ENCODE measurements around the gene ARHGEF28.

Gene ARHGEF28

DNA sequence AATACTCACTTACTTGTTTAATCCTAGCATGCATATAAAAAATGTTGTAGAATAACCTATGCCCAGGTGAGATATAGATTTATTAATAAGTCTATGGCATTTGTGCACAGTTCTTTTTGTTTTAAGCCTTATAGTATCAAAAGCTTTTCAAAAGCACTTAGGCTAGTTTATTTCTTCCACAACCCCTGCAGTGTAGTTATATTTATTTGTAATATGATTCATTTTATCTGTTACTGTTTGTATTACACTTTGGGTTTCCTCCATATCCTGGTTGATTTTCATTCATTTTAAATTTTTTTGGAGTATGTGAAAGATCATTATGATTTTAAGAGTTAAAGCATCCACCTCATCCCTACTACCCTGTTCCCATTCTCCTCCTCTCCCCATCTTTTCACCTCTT lies 18.8 kb upstream of the ARHGEF28 start:
- peaks cover 6% of the 10 kb centered on the region for H3K27me3 ChIP-seq (ENCODE audit: insufficient read depth, low read length)
- H3K4me1 ChIP-seq (ENCODE audit: insufficient read depth, low read length) = no peaks in the 10 kb centered on the region
- H3K4me3 ChIP-seq (ENCODE audit: low read length) = no peak overlapping the region
- H3K36me3 ChIP-seq (ENCODE audit: insufficient read depth, low read length) = no peaks in the 10 kb centered on the region
- no peaks in the 10 kb centered on the region for H3K9me3 ChIP-seq (ENCODE audit: low read length)
- H2AFZ ChIP-seq (ENCODE audit: low read depth, low read length) = no peak overlapping the region

DNA sequence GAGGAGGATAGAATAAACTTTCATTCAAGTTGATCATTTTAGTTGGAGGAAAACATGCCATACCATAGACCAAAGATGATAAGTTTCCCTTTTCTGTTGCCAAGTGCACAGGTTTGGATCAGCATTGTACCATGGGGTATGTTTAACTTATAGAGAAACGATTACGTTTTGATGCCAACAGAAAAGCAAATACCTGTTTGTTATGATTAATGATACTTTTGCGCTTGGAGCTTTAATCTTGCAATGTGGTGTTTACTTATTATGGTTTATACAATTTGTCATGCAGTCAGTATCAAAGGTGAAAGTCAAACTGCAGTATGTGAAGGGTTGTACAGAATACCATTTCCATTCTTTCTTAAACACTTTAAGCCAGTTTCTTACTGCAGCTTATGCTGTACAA lies 13.2 kb upstream of the ARHGEF28 start:
- H3K4me1 ChIP-seq (ENCODE audit: insufficient read depth, low read length) = no peaks in the 10 kb centered on the region

DNA sequence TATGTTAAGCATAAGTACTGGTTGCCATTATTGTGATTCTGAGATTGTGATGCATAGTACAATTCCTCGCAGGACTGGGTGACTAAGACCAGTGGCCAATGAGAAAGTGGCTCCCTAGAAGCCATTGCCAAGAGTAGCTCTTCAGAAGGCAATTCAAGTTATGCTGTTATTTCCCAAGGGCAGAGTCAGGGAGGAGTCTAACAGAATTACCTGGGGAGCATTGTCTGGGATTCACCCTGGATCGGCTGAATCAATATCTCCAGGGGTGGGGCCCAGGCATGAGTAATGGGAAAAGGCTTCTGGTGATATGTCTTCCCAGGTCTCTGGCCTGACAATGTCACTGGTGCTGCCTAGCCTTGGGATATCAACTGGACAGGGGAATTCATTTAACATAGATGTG lies 10.9 kb upstream of the ARHGEF28 start:
- no peaks in the 10 kb centered on the region for H3K4me1 ChIP-seq (ENCODE audit: insufficient read depth, low read length)
- H3K36me3 ChIP-seq (ENCODE audit: insufficient read depth, low read length) = no peaks in the 10 kb centered on the region
- H3K9me3 ChIP-seq (ENCODE audit: low read length) = no peaks in the 10 kb centered on the region
- no peak overlapping the region for H2AFZ ChIP-seq (ENCODE audit: low read depth, low read length)
- H3K27me3 ChIP-seq (ENCODE audit: insufficient read depth, low read length) = peaks cover 25% of the 10 kb centered on the region
- H3K4me3 ChIP-seq (ENCODE audit: low read length) = no peak overlapping the region

More for the DNA sequence above, 13.2 kb upstream of the ARHGEF28 start:
- Histone ChIP-seq H3K36me3 (ENCODE audit: insufficient read depth, low read length) (no peaks in the 10 kb centered on the region), H2AFZ (ENCODE audit: low read depth, low read length) (no peak overlapping the region), H3K4me3 (ENCODE audit: low read length) (no peak overlapping the region), H3K9me3 (ENCODE audit: low read length) (no peaks in the 10 kb centered on the region), H3K27me3 (ENCODE audit: insufficient read depth, low read length) (peaks cover 15% of the 10 kb centered on the region)

DNA sequence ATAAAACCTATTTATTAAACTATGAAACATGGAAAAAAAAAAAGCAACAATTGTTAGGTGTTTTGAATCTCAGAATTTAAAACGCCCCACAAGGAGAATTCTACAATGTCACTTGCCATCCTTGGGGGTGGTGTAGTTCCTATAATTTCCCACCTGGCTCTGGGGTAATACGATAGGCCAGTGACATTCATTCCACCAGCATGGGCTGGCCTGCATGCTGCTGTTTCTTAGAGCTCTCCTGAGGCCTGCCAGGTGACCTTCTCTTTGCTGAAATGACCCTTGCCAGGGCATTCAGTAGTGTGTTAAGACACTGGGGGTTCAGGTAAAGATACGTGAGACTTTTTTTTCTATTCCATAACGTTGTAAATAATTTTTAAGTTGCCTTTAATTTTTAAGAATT lies 10.0 kb upstream of the ARHGEF28 start:
- Histone ChIP-seq H3K9me3 (ENCODE audit: low read length) (no peaks in the 10 kb centered on the region), H3K36me3 (ENCODE audit: insufficient read depth, low read length) (no peaks in the 10 kb centered on the region), H2AFZ (ENCODE audit: low read depth, low read length) (no peak overlapping the region), H3K27me3 (ENCODE audit: insufficient read depth, low read length) (peaks cover 33% of the 10 kb centered on the region), H3K4me1 (ENCODE audit: insufficient read depth, low read length) (no peaks in the 10 kb centered on the region), H3K4me3 (ENCODE audit: low read length) (no peak overlapping the region)

DNA sequence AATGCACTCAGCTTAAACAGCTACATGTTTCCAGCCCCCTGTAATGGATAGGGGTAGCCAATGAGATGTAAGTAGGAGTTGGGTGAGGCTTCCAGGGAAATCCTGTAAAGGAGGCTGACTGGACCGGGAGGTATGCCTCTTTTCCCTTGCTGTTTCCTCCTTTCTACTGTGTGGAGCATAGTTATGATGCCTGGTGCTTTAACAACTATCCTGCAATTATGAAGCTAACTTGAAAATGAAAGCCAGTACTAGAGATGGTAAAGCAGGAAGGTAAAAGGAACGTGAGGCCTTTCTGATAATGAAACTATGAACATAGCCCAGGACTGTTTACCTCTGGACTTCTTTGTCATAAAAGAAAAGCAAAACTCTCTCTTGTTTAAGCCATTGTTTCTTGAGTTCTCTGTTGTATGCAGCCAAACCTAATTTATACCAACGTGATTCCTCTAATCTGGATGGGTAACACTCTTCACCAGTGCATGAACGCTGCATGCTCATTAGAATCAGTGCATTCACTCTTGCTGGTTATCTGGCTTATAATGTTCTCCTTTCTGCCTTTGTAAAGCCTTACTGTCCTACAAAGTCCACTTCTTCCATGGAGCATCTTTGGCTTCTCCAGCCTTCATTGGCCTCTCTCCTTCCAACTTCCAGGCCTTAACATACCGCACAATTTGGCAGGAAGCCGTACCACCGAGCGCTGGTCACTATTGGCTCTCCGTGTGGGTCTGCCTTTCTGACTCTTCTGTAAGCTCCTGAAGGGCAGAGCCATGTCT lies 8.3 kb upstream of the ARHGEF28 start:
- H3K9me3 ChIP-seq (ENCODE audit: low read length) = no peaks in the 10 kb centered on the region
- no peaks in the 10 kb centered on the region for H3K4me1 ChIP-seq (ENCODE audit: insufficient read depth, low read length)
- no peak overlapping the region for H3K4me3 ChIP-seq (ENCODE audit: low read length)
- no peak overlapping the region for H2AFZ ChIP-seq (ENCODE audit: low read depth, low read length)
- H3K27me3 ChIP-seq (ENCODE audit: insufficient read depth, low read length) = peaks cover 31% of the 10 kb centered on the region
- H3K36me3 ChIP-seq (ENCODE audit: insufficient read depth, low read length) = no peaks in the 10 kb centered on the region

DNA sequence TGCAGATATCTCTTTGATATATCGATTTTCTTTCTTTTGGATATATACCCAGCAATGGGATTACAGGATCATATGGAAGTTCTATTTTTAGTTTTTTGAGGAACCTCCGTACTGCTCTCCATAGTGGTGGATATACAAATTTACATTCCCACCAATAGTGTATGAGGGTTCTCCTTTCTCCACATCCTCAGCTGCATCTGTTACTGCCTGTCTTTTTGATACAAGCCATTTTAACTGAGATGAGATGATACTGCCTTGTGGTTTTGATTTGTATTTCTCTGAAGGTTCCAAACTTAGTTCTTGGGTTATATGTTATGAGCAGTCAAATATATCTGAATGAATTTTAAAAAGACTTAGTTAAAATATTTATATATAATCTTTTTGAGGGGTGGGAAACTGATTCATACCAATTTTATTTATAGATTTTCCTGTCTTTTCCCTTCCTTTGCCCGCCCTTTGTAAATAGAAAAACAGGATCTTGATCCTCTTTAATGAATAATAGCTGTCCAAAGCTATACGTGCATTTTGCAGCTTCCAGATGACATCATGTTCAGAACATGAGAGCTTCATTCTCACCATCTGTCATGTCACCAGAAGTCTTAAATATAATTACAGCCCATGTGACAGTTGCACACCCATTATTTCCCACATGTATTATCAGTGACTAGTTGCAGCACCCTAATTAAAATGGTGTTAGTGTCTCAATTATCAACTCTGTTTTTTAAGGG lies 6.2 kb upstream of the ARHGEF28 start:
- Histone ChIP-seq H3K27me3 (ENCODE audit: insufficient read depth, low read length) (peaks cover 43% of the 10 kb centered on the region), H3K4me1 (ENCODE audit: insufficient read depth, low read length) (no peaks in the 10 kb centered on the region), H3K36me3 (ENCODE audit: insufficient read depth, low read length) (no peaks in the 10 kb centered on the region), H3K4me3 (ENCODE audit: low read length) (no peak overlapping the region), H3K9me3 (ENCODE audit: low read length) (no peaks in the 10 kb centered on the region), H2AFZ (ENCODE audit: low read depth, low read length) (no peak overlapping the region)

DNA sequence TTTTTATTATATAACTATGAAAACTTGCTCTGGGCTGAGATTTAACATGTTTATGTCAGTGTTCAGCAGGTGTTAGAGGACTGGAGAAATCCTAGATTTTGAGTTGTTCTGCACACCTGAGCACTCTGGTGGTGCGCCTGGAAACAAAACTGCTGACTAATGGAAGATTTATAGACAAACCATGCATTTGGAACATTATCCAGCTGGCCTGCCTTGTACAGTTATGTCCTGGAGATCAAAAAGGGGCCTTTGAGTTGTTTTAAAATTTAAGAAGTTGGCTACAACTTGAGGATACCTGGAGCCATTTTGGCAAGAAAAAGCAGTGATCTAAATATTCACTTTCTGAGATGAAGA lies 5.7 kb upstream of the ARHGEF28 start:
- Histone ChIP-seq H3K36me3 (ENCODE audit: insufficient read depth, low read length) (no peaks in the 10 kb centered on the region), H2AFZ (ENCODE audit: low read depth, low read length) (no peak overlapping the region), H3K4me3 (ENCODE audit: low read length) (no peak overlapping the region), H3K27me3 (ENCODE audit: insufficient read depth, low read length) (peaks cover 48% of the 10 kb centered on the region), H3K9me3 (ENCODE audit: low read length) (no peaks in the 10 kb centered on the region), H3K4me1 (ENCODE audit: insufficient read depth, low read length) (no peaks in the 10 kb centered on the region)

DNA sequence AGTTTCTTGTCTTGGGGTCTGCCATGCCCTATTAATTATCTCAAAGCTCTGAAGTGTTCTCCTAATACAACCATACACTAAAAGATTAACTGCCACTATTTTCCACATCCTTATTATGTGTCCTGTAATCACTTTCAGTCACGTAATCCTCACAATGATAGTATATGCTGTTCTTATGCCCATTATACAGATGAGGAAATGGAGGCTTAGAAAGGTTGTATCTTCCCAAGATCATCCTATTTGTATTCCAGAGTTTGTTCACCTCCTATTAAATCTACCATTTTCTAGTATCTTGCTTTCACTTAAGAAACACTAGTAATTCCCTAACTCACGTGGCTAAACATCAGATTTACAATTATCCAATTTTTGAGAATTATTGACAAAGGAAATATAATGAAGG lies 2.9 kb upstream of the ARHGEF28 start:
- H3K9me3 ChIP-seq (ENCODE audit: low read length) = no peaks in the 10 kb centered on the region

DNA sequence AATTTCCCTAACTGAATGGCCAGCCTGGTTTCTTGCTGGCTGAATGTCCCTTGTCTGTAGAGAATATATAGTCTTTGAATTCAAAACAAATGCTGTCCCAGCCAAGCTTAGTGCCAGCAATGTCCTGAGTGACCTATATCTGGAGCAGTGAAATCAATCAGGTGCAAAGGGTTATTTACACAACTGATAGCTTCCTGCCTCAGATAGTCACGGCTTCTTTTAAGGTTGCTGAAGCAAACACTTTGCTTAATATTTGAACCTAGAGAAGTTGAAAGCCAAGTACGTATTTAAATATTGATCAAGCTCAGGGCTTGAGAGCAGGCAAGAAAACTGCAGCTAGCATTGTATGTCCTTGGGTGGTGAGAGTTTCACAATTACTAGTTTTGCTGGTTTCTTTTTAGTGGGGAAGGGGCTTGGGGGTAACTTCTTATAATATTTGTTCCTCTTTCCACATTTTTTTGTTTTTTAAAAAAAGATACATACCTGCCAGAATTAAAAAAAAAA lies 2.0 kb upstream of the ARHGEF28 start:
- peaks cover 7% of the 10 kb centered on the region for H3K4me1 ChIP-seq (ENCODE audit: insufficient read depth, low read length)
- H3K27me3 ChIP-seq (ENCODE audit: insufficient read depth, low read length) = peaks cover 76% of the 10 kb centered on the region
- H3K36me3 ChIP-seq (ENCODE audit: insufficient read depth, low read length) = no peaks in the 10 kb centered on the region
- H3K4me3 ChIP-seq (ENCODE audit: low read length) = no peak overlapping the region
- no peak overlapping the region for H2AFZ ChIP-seq (ENCODE audit: low read depth, low read length)
- no peaks in the 10 kb centered on the region for H3K9me3 ChIP-seq (ENCODE audit: low read length)

More for the DNA sequence above, 2.9 kb upstream of the ARHGEF28 start:
- no peak overlapping the region for H2AFZ ChIP-seq (ENCODE audit: low read depth, low read length)
- H3K36me3 ChIP-seq (ENCODE audit: insufficient read depth, low read length) = no peaks in the 10 kb centered on the region
- H3K4me1 ChIP-seq (ENCODE audit: insufficient read depth, low read length) = peaks cover 7% of the 10 kb centered on the region
- no peak overlapping the region for H3K4me3 ChIP-seq (ENCODE audit: low read length)
- H3K27me3 ChIP-seq (ENCODE audit: insufficient read depth, low read length) = peaks cover 67% of the 10 kb centered on the region

DNA sequence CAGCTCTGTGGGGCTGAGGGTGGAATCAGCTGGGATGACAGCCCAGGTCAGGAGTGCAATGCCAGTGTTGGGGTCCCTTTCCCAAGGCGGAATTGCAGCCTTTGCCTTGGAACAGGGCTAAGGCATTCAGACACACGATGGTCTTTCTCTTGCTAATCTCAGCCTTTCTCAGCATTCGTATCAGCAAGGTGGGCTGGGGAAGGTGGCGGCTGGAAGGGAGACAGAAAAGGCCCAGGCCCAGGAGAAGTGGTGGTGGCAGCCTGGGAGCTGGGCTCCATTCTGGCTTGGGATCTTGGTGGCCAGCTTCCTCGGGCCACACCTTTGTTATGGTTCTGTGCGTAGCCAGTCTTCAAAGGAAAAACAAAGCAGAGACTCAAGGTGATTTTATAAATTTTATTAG lies 1.1 kb upstream of the ARHGEF28 start:
- peaks cover 72% of the 10 kb centered on the region for H3K27me3 ChIP-seq (ENCODE audit: insufficient read depth, low read length)

DNA sequence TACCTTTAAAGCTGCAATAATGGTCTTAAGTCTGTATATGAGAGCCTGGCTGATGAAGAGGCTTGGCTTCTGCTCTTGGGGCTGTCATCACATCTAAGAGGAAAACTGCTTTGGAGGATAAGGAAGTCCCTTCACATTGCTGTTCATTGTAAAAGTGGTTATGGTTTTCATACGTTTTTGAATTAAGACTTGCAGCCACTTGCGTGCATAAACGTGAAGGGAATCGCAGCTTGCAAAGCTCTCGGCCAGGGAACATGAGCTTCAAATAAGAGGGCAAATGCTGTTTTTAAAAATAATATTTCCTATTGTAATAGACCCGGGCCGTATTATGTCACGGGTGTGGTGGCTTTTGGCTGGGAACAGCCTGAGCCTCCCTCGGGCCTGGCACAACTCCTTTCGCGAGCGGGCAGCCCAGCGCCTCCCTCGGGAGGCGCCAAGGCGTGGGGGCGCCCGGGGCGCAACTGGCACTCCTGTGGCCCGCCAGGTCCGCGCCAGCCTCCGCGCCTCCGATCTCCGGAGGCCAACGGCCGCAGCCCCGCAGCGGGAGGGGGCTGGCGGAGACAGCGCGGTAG lies 538 bp upstream of the ARHGEF28 start:
- Histone ChIP-seq H3K4me3 (ENCODE audit: low read length) (peak overlapping the region; percentile 10), H3K27me3 (ENCODE audit: insufficient read depth, low read length) (peaks cover 69% of the 10 kb centered on the region), H2AFZ (ENCODE audit: low read depth, low read length) (peak overlapping the region; percentile 92), H3K4me1 (ENCODE audit: insufficient read depth, low read length) (peaks cover 7% of the 10 kb centered on the region), H3K9me3 (ENCODE audit: low read length) (no peaks in the 10 kb centered on the region), H3K36me3 (ENCODE audit: insufficient read depth, low read length) (no peaks in the 10 kb centered on the region)

More for the DNA sequence above, 1.1 kb upstream of the ARHGEF28 start:
- Histone ChIP-seq H3K9me3 (ENCODE audit: low read length) (no peaks in the 10 kb centered on the region), H3K4me3 (ENCODE audit: low read length) (no peak overlapping the region), H3K36me3 (ENCODE audit: insufficient read depth, low read length) (no peaks in the 10 kb centered on the region), H2AFZ (ENCODE audit: low read depth, low read length) (no peak overlapping the region), H3K4me1 (ENCODE audit: insufficient read depth, low read length) (peaks cover 7% of the 10 kb centered on the region)

DNA sequence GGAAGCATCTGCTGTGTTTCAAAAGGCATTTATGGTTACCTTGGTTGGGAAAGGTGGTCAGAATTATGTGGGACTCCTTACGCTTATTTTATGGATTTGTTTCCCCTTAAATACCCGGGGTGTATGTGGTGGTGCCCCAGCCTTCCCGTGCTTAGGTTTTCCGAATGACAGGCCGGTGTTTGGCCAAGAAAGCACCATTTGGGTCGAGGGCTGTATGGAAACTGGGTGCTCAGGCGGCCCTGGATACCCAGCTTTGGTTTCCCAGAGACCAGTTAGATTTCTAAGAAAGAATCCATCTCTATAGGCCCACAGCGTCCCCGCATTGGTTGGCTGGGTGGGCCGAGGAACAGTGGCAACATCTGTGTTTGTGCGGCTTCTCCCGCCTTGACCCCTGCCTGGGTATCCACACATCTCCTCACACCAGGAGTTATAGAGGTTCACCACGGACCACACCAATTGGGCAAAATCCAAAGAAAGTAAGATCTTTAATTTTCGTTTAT lies 868 bp downstream of the ARHGEF28 start:
- peaks cover 72% of the 10 kb centered on the region for H3K27me3 ChIP-seq (ENCODE audit: insufficient read depth, low read length)
- H3K4me3 ChIP-seq (ENCODE audit: low read length) = no peak overlapping the region
- peaks cover 7% of the 10 kb centered on the region for H3K4me1 ChIP-seq (ENCODE audit: insufficient read depth, low read length)
- H2AFZ ChIP-seq (ENCODE audit: low read depth, low read length) = no peak overlapping the region
- H3K36me3 ChIP-seq (ENCODE audit: insufficient read depth, low read length) = no peaks in the 10 kb centered on the region
- no peaks in the 10 kb centered on the region for H3K9me3 ChIP-seq (ENCODE audit: low read length)

DNA sequence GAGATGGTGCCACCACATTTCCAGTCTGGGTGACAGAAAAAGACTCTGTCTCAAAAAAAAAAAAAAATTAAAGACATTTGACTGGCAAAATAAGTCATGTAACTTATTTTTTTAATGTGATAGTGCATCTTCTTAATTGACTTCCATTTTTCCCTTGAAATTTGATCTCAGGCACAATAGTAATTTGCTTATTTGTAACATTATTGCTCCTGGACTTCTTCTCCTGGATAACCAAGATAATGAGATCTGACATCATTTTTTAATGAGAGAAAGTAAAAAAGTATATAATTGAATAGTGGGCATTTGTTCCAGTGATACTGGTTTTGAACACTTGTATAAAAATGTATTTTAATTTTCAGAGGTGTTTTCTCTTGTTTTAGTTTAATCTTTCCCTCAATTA lies 3.5 kb downstream of the ARHGEF28 start:
- H3K4me1 ChIP-seq (ENCODE audit: insufficient read depth, low read length) = peaks cover 7% of the 10 kb centered on the region
- H3K9me3 ChIP-seq (ENCODE audit: low read length) = no peaks in the 10 kb centered on the region
- no peak overlapping the region for H3K4me3 ChIP-seq (ENCODE audit: low read length)
- no peak overlapping the region for H2AFZ ChIP-seq (ENCODE audit: low read depth, low read length)
- no peaks in the 10 kb centered on the region for H3K36me3 ChIP-seq (ENCODE audit: insufficient read depth, low read length)
- H3K27me3 ChIP-seq (ENCODE audit: insufficient read depth, low read length) = peaks cover 57% of the 10 kb centered on the region

All from neuron (in vitro differentiated cells).